DND-41 (cell line): Measurements from ENCODE around the gene OLIG1.

Source experiments
- CTCF ChIP-seq: IDR thresholded peaks from 2 replicates; pipeline ENCODE4 v1.5.1; 2012; ENCODE audit warnings: borderline replicate concordance, low read length, moderate library complexity, mild to moderate bottlenecking; ENCODE audit not compliant: poor library complexity, severe bottlenecking; ENCODE audit errors: extremely low read depth
- EZH2 ChIP-seq: IDR thresholded peaks from 3 replicates; pipeline ENCODE4 v1.6.1; 2012; ENCODE audit warnings: borderline replicate concordance, low read depth, mild to moderate bottlenecking, moderate library complexity, low read length, inconsistent platforms; ENCODE audit not compliant: severe bottlenecking

GRCh38 chr21:33108228-33108627 is 38.3 kb downstream of the OLIG1 start:
- TF ChIP-seq CTCF, result no peak
- no peak for TF ChIP-seq EZH2
